Stomach (tissue), 4 donors: Measurements from ENCODE around the gene KHDRBS2.

Source experiments
- CTCF ChIP-seq, 7 experiments: fragments of 450-650 bp in 4 of 7; fragments of 200-600 bp in 3 of 7; sonication (generic) in 3 of 7; IDR thresholded peaks; one replicate each; pipeline ENCODE4 v1.5.1; 2016 to 2019; ENCODE audit warnings: antibody characterized with exemption in 7 of 7, control low read depth in 2 of 7, mild to moderate bottlenecking in 1 of 7
- POLR2A ChIP-seq, 4 donors: fragments of 450-650 bp; IDR thresholded peaks; one replicate each; pipeline ENCODE4 v1.6.1; 2016; ENCODE audit warnings: antibody characterized with exemption in 4 of 4, control low read depth in 2 of 4, mild to moderate bottlenecking in 1 of 4, moderate library complexity in 1 of 4

GRCh38 chr6:61887423-61887822 is 398.6 kb downstream of the KHDRBS2 start:
- no peak for TF ChIP-seq CTCF (IDR thresholded peaks at IDR 0.05)
- TF ChIP-seq POLR2A (IDR thresholded peaks at IDR 0.05): no peak
